ENCODE data around the gene DSEL.
A peak's percentile ranks its signal among the peaks of the same experiment; 100 is the strongest.

Gene DSEL

DNA sequence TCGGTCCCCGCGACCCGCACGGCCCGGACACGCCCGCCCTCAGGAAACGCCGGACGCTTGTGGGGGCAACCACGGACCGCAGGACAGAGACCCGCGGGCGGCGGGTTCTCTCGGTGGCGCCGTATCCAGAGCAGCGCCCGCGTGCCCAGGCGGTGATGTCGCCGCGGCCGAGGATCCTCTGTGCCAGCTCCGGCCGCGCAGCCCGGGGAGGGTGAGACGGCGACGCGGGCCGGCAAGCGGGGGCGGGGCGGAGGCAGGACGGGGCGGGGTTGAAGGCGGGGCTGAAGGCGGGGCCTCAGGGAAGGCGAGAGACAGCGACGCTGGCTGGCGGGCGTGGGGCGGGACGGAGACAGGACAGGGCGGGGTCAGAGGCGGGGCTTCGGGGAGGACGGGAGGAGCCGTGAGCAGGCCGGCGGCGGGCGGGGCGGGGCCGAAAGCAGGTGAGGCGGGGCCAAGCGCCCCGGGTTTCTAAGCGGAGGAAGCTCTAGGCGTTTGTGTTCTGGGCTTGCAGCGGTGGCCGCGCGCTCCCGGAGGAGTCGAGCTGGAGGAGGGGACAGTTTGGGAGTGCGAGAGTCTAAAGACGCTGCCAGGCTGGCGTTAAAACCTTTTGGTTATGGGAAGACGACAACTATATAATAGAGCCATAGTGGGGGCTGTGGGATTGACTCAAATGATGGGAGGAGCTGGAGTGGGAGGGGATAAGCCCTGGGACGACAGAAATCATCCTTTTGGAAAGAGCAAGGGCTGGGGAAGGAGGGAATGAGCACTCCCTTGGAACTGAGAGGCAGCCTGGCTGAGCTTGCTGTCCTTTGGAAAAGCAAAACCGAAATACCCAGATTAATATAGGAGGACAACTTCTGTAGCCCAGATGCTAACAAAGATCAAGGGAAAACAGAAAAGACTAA is at the start of gene DSEL:
Gene DSEL, minus strand, starts transcription at position 182 of the 905 bp plus-strand sequence. CDS start 2,112 bp downstream, outside the sequence.
- peak; percentile 92 to 93 for DNase-seq (ENCODE audit: low read depth in 2 of 2)

DNA sequence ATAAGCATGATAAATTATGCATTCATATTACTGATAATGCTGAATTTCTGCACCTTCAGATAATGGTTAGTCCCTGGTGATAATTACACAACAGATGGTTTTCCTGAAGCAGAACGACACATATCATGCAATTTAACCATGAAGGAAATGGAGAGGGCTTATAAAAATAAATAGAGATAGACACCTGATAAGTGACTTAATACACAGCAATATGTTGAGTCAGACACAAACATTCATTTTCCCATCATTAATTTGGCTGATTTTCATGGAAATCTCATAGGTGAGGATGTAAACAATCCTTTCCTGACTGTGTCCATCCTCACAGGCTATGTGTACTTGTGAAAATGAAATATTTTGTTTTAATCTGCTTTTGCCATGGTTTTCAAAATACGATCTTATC is 36.9 kb upstream of the DSEL start:
- no peak for DNase-seq (ENCODE audit: low read depth in 2 of 2)

DNA sequence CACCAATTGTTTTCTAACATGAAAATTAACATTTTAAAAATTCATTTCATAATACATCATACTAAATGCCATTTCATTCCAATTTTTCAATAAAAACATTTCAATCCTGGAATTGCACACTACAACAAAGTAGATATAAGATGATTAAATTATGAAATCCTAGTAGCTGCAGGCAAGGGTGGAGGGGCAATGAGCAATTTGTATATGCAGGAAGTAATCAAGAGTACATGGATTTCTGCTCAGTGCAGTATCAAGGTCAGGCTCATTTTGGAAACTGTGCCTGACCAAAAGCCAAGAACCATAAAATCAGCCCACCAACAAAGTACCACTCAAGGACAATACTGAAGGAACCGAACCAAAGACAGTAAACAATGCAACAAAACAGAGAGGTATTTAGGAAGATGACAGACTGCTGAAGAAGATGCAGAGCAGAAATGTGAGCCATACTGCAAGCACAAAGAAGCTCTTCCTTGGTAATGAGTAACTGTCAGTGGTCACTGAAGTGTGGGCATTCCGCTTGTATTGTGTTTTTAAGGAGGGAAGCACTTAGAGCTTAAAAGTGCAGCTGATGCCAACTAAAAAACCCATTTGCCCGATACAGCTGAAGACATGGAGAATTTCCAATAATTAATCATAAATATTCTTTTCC is 34.5 kb upstream of the DSEL start:
- DNase-seq (ENCODE audit: low read depth in 2 of 2) = no peak

DNA sequence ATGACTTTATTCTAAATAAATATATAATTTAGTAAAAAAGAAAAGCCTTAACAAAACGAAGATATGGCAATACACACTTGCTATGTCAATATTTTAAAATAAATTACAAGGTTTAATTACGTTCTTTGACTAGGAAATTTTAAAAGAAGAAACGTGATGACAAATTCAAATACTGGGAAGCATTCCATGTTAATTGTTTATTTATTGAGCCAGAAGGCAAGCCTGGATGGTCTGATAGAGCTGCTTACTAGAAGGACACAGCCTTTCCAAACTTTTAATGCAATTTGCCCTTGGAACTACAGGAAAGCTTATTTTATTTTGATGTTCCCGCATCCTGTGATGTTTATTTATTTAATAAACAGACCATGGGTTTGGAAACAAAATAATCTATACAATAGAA is 33.4 kb upstream of the DSEL start:
- no peak for DNase-seq (ENCODE audit: low read depth in 2 of 2)

DNA sequence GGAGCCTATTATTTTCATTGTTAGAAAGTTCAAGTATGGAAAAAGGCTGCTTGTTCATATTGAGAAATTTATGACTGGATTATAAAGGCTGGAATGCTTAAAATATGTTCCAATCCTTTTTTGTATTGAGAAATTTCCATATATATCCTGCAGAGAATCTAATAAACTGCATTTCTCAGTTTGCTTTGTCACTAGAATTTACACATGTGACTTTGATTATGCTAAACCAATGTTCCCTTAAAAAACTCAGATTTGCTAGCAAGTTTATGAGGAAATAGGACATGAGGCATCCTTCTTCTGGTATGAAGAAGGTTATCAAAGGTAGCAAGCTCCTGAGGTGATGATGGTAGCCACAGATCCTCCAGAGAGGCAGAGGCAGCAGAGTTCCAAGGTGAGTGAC is 29.2 kb upstream of the DSEL start:
- no peak for DNase-seq (ENCODE audit: low read depth in 2 of 2)

DNA sequence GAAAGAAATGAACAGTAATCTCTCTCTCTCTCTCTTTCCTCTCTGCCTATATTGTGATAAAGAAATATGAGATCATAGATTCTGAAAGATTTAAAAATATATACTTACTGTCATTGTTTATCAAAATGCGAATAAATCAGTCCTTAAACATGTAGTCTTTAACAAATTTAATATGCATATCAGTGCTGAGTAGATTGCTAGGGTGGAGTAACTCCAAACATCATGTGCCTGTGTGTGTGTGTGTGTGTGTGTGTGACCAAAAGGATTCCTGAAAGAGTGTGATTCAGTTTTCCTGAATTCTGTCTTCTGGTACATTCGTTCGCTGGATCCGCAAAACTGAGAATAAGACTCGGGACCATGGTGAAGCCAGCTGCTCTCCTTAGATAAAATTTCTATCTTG is 24.0 kb upstream of the DSEL start:
- no peak for DNase-seq (ENCODE audit: low read depth in 2 of 2)

DNA sequence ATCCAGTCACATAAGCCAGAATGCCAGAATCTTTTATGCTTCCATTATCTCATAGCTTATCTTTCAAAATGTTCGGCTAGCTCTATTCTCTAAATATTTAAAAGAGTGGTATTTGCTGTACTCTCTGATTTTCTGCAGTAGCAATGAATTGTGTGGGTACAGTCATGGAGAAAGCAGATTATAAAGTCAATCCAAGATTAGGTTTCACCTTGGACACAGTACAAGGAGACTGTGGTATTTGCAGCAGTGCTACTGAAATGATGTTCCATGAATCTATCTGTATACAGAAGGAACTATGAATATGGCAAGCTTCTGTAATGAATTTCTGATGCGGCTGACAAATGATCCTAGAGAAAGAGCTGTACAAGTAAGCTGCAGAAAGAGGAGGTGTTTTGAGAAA is 15.4 kb upstream of the DSEL start:
- DNase-seq (ENCODE audit: low read depth in 2 of 2) = no peak

DNA sequence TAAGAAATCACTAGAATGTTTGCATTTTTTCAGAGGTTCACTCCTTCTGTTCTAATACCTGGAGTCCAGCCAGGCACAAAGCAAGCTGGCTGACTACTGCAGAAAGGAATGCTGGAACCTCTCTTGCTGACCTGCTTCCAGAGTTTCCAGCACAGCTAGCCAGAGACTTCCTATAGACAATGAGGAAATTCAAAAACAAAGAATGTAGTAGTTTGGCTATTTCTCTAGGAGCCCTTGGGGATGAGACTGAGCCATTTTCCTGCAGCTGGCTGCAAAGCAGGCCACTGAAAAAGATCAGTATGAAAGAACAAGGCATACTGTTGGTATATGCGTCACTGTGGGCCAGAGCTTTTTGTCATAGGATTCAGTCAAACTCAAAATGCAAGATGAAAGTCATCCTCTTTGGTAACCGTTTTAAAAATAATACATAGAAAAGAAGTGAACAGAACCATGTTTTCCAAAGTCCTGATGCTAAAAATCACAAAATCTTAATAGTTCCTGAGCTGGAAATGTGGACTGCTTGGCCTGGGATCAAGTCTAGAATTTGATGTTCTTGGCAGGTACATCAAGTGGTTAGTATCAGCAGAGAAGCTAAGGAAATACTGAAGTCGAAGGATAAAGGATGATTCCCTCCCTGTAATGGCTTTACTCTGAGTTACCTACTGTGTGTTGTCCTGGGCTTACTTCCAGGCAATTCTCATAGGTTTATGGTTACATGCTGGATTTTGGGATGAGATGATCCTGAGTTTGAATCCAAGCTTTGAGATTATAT is 9.0 kb upstream of the DSEL start:
- DNase-seq (ENCODE audit: low read depth in 2 of 2) = no peak

DNA sequence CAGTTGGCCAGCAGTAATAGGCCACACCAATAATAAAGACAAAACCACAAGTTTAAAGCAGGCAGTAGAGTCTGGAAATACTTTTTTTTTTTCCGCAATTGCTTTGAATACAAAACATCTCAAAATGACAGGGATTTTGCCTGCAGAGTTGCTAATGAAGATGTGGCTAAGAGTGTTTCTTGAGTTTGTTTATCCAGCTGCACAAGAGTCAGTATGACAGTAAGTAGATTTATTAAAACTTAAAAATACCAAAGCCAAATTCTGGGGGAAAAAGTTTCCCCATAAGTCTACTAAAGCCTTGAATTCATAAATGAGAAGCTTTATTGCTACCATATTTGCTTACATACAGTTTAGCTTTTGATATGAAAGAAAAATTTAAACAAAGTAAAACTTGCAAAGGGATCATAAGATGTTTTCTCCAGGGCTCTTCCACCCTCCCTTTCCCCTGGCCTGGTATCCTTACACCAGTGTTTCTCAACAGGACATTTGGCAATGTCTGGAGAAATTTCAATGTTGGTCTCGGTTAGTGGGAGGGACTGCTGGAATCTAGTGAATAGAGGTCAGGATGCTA is 3.9 kb upstream of the DSEL start:
- DNase-seq (ENCODE audit: low read depth in 2 of 2) = no peak

DNA sequence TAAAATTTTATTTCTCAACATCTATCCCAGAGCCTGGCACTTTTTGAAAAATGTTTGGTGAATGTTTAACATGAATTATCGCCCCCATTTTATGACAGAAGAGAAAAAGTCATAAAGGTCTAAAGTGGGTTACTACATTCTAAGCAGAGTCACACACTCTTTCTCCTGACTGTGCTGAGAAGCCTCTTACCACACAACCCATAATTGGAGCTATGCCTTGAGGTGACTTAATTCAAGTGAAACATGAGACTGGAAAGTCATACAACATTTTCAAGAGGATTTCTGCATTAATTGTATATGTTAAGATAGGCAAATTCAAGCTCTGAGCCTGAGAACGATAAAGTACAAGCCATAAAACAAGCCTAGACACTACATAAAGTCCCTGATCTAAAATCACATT is 3.1 kb upstream of the DSEL start:
- no peak for DNase-seq (ENCODE audit: low read depth in 2 of 2)

DNA sequence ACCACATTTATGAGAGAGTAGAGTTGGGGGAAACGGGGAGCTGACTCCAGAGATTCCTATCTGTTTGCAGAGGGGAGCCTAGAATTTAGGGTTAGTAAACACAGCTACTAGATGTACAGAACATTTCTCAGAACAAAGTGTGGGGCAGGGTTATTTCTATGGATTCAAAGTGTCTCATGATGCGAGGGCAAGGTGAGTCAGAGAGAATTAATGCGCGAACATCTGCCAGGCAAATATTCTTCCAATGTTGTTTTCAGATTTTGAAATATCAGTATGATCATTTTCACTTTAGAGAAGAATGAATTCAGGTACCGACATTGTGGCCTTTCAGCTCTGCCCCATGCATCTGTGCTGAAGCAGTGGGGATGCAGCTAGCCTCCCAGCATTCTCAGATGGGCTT is 2.0 kb upstream of the DSEL start:
- no peak for DNase-seq (ENCODE audit: low read depth in 2 of 2)

DNA sequence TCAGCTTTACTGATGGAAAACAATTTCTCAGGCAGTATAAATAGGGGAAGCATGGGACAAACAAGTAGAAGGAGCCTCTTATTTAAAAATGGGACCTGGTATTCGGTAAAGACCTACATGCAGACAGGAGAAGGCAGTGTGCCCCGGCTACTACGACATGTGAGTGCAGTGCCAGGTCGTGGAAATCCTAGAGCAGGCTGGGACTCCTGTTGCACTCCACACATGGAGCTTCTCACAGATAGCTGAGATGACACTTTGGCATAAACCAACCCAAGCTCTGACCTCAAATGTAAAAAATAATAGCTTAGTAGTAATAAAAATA is 885 bp upstream of the DSEL start:
- DNase-seq (ENCODE audit: low read depth in 2 of 2) = no peak

DNA sequence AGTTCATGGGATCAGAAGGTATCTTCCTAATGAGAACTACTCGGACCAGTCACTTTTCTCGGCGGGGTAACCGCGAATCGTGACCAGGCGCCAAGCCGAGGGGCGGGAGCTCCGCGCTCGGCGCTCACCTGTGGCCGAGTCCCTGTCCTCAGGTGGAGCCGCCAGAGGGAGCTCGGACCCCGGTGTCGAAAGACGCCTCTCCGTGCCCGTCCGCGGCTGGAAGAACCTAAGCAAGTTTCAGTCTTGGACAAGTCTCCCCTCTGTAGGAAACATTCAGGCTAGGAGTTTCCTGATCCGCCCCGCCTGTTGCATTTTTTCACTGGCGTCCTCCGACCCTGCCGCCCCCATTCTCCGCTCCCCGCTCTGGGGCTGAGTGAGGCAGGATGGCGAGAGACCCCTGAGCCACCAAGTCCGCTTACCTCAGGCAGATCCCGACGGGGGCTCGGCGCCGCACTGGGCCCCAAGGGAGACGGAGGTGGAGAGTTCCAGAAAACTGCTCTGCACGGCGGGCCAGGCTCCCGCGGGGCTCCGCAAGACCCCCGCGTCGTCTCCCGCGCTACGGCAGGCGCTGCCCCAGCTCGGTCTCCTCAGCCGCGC is 480 bp downstream of the DSEL start:
- DNase-seq (ENCODE audit: low read depth in 2 of 2) = peak; percentile 51 to 52

DNA sequence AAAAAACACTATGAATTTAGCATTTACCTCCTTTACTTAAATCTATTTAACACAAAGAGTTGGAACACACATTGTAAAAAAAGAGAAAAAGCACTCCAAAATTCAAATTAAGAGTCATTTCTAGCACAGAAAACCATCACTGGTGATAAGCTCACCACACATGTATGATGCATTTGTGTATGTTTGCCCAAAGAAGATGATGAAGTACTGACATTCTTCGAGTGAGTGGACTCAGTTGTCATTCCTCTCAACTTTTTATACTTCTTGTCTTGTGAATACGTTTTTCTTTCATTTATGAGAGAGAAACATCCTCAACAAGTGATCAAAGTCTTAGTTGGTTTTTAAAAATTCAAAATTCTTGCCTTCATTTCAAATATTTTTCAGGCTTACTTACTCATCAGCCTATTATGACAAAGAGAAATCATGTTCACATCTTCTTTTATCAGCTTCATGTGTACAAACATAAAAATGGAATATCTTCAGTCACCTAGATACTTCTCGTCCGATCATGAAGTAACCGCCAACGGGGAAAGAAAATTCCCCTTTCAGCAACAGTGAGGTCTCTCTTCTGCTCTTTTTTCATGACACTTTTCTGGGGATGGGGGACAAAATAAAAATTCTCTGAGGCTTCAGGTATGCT is 1.5 kb downstream of the DSEL start:
- DNase-seq (ENCODE audit: low read depth in 2 of 2) = no peak

DNA sequence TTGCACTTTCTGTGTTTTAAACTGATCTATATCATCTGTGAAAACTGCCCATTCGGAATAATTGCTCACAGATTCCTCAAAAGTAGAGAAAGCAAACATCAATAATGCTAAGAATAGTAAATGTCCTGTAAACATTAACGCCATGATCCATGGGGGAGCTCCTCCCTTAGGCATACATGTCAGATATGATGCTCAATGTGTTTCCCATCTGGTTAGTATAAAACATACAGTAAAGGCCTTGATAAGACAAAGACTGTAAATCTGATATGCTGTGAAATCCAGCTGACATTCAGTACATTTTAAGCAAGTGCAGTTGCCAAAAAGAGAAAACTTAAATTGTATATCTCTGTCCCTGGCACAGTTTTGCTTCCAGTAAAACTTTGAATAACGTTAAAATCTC is 2.1 kb downstream of the DSEL start:
- DNase-seq (ENCODE audit: low read depth in 2 of 2) = no peak

DNA sequence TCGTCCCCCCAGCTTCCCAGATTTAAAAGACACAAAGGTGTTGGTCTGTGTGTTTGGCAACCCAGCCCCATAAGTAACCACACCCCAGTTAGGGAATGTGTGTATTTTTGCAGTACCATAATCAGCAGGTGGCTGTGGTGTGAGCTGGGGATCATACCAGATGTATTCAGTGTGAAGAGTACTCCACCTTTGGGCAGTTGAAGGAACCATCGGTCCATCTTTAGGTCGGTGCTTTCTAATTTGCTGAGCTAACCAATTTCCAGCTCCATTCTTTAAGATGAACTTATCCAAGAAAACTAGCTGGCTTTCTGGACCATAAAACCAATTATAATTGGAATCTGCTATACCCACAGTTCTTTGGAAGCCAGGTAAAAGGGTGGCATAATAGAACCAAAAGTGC is 3.2 kb downstream of the DSEL start:
- DNase-seq (ENCODE audit: low read depth in 2 of 2) = no peak

DNA sequence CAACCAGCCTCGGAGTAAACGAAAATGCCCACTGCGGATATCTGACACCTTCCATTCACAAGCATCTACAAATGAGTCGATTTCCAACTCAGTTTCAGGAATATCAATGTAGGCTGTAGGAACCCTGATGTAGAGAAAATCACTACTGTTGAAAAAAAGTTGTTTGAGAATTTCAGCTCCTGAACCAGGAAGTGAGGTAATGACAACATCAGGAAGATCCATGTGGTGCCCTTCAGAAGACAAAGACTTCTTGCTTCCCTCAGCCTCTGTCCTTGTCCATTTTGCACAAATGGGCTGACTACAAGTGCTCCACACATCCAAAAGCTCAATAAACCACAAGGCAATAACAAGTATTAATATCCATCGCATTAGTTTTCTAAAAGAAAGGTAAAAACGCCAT is 4.7 kb downstream of the DSEL start:
- DNase-seq (ENCODE audit: low read depth in 2 of 2) = no peak

DNA sequence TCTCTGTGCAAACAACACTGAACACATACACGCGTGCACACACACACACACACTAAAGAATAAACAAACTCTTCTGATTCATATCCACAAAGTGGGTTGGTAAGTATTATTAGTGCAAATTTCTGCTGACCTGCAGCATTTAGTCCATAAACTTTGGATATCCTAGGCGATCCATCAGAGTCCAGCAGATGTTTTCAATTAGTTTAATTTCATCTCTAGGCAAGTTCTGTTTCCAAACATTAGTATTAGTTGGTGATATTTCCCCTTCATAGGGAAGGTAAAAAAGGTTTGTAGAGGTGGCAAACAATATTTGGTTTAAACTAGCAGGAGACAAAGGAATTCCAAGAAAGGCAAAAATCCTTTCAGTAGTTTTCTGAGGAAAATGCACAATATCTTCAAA is 5.7 kb downstream of the DSEL start:
- DNase-seq (ENCODE audit: low read depth in 2 of 2) = no peak

DNA sequence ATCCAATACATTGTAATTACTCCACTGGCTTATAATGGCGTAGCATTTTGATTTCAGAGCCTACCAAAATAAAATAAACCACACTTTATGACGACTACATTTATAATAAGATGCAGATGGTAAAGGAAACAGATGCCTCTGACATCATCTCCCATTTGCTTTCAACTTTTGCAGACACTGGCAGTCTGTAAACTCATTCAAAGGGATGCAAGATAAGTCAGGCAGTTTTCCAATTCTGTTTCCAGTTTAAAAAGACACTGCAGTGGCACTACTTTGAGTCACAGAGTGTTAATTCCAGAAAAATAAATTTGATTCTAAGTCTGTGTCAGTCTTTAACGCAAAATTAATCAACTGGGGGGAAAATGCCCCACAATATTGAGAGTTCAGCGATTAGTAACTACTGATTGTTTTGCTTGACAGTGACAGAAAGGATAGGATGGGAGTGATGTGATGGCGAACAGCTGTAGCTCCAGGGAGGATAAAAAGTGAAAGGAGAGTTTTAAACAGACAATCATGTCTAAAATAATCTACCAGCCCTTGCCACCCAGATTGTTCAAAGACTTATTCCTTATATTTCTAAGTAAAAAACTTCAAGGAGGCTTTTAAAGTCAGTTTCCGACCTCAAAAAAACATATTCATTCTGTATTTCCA is 6.7 kb downstream of the DSEL start:
- no peak for DNase-seq (ENCODE audit: low read depth in 2 of 2)

DNA sequence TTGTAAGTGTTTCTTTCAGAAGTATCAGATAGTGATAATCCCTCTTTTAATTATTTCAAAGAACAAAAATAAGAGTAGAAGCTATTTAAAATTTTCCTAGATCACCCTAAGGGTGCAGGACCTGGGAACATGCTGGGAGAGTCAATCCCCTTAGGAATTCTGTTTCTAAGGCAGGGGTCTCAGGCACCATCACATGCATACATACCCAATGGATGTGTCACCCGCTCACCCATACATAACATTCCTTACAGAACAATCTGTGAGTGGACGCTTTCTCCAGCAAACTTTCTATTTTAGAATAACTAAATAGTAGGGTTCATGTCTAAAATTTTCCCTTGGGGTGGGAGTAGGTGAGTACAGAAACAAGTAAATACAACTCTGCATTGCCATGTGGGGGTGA is 8.4 kb downstream of the DSEL start:
- no peak for DNase-seq (ENCODE audit: low read depth in 2 of 2)

DNA sequence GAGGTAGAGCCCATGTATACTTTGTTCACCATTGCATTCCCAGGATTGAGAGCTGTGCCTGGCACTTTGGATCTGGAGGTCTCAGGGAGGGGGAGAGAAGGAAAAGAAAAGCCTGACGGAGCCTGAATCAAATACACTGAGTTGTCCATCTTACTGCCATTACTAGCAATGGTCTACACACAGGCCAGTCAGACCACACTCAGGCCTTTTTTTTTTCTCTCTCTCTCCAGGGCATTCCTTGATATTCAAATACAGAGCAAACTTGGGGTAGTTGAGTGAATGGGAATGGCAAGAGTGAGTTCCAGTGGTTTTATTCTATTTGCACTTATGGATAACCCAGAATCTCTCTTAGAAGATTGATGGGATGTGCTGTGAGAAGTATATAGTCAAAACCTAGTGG is 11.8 kb downstream of the DSEL start:
- DNase-seq (ENCODE audit: low read depth in 2 of 2) = no peak

Measured in stimulated activated CD8-positive, alpha-beta memory T cell treated with anti-CD3 and anti-CD28 coated beads, Interleukin-15, amount 100 ng/mL, for 48 hours (primary cell).